Measurements from ENCODE around the gene PDP2.
A peak's percentile ranks its signal among the peaks of the same experiment; 100 is the strongest.

PDP2 gene, protein sequence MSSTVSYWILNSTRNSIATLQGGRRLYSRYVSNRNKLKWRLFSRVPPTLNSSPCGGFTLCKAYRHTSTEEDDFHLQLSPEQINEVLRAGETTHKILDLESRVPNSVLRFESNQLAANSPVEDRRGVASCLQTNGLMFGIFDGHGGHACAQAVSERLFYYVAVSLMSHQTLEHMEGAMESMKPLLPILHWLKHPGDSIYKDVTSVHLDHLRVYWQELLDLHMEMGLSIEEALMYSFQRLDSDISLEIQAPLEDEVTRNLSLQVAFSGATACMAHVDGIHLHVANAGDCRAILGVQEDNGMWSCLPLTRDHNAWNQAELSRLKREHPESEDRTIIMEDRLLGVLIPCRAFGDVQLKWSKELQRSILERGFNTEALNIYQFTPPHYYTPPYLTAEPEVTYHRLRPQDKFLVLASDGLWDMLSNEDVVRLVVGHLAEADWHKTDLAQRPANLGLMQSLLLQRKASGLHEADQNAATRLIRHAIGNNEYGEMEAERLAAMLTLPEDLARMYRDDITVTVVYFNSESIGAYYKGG

DNA sequence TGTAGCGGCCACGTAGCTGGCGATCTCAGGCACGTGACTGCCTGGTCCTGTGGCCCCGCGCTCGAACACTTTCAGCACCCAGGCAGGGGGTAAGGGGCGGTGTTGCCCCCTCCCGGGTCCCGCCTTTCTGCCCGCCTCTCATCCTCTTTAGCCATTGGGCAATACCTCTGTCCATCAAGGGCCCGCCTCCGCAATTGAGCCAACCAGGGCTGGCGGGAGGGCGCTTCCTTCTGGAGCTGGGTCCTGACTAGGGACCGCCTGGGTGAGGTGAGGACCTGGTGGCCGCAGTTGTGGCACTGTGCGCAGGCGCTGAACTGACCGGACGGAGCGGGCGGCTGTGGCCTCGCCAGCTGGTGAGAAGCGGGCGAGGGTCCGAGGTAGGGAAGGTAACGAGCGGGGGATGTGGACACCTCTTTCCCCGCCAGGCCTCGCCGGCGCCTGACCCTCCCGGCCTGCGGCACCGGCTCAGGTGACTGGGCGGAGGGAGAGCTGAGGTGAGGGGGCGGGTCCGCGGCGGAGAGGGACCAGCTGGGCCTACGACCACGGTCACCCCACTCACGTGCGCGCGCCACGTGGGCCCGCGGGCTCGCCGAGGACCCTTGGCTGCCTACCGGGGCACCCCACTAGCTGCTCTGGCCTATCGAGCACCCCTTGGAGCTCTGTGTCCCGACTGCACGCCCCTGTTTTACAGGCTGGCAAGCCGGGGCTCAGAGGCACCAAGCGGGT lies at the start of gene PDP2:
PDP2 (plus strand) TSS at position 228 of the 726 bp plus-strand sequence. CDS start 3,770 bp downstream, outside the sequence.
- peak; percentile 96 for DNase-seq

DNA sequence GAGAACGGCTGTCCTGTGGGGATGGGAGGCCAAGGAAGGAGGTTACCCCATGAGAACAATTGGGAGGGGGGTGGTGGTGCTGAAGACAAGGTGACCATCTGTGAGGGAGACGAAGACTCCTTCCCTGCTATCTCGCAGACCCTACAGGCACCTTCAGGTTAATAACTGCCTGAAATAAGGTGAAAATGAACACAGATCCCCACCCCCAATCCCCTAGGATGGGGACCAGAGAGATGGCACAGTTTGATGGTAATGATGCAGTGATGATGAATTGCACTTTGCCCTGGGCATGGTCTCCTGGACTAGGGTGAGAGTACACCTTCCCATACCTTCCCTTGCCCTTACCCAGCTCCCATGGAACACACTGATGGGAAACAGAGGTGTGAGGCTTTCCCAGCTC lies 48.1 kb upstream of the PDP2 start:
- no peak for DNase-seq

DNA sequence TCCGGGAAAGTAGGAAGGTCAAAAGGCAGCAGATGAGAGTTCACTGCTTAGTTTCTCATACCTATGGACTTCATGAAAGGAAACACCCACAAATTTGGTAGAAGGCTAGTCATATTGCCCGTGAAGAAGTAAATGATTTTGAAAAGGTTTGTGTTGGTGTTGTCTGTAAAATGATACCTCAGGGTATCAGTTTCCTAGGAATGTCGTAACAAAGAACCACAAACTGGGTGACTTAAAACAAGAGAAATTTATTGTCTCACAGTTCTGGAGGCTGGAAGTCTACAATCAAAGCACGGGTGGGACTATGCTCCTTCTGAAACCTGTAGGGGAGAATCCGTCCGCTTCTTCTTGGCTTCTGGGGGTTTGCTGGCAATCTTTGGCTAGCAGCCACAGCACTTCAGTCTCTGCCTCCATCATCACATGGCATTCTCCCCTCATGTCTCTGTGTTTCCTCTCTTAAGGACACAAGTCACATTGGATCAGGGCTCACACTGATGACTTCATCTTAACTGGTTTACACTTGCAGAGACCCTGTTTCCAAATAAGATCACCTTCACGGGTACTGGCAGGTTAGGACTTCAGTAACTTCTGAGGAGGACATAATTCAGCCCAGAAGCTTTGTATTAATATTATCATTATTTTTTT lies 47.5 kb upstream of the PDP2 start:
- DNase-seq: no peak

DNA sequence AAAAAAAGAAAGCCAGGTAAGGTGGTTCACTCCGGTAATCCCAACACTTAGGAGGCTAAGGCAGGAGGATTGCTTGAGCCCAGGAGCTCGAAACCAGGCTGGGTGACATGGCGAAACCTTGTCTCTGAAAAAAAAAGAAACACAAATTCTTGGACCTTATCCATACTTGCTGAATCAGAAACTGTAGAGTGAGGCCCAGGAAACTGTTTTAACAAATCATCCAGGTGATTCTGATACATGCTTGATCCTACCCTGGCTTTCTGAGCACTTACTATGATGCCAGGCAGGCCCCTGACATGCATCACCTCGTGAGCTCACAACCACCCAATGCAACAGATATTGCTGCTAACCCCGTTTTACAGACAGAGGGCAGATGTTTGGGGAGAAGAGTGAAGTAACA lies 45.6 kb upstream of the PDP2 start:
- no peak for DNase-seq

DNA sequence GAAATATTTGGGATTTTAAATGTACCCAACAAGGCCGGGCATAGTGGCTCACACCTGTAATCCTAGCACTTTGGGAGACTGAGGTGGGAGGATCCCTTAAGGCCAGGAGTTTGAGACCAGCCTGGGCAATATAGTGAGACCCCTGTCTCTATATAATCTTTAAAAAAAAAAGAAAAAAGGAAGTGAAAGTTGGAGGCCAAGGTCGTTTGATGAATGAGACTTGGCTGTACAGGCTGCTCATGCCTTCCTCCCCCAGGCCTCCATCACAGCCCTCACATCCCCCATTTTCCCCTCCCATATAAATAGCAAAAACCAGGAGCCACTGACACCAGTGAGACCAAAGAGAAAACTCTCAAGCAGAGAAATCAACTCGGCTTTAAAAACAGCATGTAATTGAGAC lies 39.4 kb upstream of the PDP2 start:
- DNase-seq: no peak

DNA sequence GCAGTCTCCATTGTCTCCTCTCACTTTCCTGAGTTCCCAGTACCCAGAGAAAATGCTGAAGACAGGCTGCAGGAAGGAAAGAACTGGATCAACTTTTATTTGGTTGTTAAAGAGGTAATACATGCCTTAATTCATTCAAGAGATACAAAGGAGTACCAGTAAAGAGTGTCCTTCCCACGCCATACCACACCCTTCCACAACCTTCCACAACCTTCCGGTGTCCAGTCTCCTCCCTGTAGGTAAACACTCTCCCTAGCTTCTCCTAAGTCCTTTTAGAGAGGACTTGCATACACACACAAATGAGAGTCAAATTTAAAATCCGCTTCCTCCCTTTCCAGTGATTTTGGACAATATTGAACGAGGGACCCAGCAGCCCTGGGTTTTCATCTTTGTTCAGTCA lies 38.9 kb upstream of the PDP2 start:
- DNase-seq: no peak

DNA sequence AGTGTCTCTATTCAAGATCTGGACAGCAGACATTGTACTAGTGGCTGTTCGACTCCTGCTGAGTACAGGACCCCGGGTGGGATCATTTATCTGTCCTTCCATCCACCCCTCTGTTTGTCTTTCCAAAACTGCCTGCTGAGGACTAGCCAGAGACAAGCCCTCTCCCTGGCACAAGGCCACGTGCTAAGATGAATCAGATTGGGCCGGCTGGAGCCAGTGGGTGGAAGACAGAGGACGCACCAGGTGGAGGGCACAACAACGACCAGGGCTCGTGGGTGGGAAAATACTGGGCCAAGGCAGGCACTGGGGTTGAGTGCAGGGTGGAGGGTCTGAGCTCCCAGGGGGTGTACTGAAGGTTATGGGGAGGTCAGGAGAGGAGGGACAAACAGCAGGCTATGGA lies 37.5 kb upstream of the PDP2 start:
- no peak for DNase-seq

DNA sequence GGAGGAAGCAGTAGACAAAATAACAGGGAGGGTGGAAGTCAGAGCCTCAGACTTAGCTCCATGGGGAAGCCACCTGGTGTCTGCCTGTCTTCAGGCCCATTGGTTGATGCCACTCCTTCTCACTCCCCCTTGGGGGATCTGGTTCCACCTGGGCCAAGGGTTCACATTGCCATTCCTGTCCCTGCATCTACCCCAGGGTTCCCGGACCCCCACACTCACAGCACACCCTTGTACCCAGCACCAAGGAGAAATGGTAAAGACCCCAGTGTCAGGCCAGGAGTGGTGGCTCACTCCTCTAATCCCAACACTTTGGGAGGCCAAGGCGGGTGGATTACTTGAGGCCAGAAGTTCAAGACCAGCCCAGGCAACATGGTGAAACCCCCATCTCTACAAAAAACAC lies 37.1 kb upstream of the PDP2 start:
- DNase-seq: no peak

DNA sequence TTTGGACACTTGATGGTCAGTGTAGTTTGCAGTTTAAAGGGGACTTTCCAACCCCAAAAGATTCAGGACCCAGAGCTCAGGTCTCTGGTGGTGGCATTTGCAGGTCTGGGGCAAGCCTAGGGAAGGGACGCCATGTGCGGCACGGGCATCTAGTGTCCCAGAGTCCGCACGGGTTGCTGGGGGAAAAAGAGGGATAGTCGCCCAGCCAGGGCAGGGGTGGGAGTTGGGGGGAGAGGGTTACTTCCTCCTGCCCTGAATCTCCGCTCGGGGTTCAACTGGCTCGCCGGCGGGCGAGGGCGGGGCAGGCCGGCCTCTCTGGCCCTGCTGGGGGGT lies 36.3 kb upstream of the PDP2 start:
- no peak for DNase-seq

DNA sequence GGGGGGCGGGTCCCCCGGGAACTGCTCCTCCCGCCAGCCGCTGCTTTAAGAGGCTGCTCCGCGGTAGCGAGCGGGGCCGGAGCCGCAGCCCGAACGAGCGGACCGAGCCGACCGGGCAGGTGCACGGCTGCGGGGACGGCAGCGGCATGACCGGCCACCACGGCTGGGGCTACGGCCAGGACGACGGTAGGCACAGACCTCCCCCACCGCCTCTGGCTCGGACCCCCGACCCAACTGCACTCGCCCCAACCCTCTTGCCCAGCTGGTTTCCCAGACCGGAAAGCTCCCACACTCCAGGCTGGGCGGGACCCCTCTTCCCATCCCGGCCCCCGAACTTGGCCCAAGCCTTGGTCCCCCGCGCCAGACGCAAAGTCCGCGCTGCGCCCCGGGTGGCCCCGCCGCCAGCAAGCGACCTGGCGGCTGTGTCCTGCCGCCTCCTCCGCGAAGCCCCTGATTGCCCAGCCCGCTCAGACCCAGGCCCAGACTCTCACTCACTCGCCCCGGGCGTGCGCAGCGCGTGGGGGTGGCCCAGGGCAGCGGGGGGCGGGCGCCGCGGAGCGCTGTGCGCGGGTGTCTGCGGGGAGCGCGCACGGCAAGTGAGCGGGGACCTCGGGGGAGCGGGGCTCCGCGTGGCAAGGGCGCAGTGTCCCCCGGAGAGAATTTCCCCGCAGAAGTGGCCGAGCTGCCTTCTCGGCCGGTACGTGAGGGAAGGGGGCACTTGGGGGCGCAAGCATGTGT lies 35.8 kb upstream of the PDP2 start, which contains the start of gene CA7:
CA7 (plus strand) TSS at position 73 of the 738 bp plus-strand sequence; CDS start at position 147, 74 bp downstream.
- DNase-seq: no peak

DNA sequence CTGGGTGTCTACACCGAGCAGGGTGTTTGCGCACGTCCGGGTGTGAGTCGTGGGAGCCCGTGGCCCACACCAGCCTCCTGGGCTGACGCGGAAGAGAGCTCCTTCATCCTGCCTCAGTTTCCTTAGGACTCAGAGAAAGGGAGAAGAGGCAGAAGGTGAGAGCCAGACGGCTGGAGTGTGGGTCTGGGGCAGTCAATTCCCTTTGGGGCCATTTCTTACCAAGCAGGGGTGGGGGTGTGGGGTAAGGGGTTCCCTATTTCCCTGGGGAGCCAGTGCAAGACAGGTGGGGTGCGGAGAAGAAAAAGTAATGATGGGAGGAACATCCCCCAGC lies 35.3 kb upstream of the PDP2 start:
- DNase-seq: no peak

DNA sequence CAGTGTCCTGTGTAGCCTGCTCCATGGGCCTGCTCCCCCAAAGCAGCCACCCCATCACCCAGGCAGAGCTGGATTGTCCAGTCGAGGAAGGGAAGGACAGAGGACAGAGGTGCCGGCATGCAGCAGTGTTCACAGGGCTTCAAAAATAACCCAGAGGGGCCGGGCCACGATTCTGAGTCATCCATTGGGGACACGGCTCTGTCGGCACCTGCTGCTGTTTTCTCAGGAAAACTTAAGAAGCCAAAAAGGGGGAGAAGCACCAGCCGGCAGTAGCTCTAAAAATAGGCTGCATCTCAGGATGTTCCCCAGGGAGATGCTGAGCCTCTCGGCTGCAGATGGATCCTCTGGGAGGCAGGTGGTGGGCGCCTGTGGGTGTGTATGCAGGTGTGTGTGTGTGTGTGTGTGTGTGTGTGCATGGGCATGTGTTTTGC lies 34.5 kb upstream of the PDP2 start:
- DNase-seq: no peak

DNA sequence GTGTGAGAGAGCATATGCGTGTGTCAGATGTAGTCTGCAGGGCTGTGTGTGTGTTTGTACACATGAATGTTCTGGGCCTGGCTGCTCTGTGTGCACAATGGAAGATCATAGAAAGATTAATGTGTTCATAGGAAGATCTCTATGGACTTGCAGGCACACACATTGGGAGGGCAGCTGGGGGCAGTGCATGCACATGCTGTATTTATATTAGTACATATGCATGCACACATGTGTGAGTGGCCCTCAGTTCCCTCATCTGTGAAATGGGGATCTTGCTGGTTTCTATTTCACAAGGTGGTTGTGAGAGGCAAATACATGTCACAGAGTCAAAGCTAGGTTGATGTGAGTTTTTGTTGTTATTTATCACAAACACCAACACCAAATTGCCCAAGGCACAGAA lies 34.0 kb upstream of the PDP2 start:
- DNase-seq: no peak

DNA sequence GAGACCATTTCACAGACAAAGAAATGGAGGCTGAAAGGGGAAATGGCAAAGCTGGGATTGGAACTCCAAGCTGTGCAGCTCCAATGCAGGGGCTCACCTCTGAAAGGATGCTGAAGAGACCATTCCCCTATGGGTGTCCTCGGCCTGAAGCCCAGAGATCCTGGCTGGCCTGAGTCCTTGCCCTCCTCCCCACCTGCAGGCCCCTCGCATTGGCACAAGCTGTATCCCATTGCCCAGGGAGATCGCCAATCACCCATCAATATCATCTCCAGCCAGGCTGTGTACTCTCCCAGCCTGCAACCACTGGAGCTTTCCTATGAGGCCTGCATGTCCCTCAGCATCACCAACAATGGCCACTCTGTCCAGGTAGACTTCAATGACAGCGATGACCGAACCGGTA lies 33.5 kb upstream of the PDP2 start:
- DNase-seq: no peak

DNA sequence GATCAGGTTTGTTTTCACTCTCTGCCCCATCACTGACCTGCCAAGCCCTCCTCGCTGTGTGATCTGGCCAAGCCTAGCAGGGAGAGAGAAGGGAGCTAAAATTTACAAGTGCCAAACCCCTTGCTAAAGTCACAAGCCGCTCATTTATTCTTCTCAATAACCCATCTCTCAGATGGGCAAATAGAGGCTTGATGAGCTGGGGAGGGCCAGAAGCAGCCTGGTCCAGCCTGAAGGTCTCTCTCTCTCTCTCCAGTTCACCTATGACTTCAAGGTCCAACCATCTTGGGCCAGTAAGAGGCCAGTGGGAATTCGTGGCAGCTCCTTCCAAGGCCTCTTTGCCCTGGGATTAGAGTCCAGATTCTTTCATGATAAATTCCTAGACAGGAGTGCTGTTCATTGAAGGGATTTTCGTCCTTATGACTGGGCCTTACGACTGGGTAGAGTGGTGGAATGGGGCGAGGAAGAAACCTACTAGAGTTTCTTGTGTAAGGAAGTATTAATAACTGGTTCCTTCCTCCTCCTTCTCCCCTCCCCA lies 32.7 kb upstream of the PDP2 start:
- DNase-seq: no peak

DNA sequence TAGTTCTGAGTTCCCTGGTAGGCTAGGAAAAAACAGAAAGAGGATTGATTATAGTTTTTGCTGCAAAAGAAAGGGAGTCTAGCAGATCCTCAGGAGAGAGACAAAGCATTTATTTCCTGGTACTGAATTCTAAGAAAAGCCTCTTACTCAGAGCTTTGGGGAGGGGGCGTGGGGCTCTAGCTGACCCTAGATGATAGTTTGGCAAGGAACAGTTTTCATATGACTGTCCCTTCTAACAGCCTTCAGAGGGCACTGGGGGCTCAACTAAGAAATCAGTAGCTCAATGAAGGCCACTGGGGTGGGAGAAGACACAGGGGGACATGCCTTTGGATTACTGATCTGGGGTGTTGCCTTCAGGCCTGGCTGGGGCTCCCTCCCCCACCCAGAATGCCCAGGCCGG lies 32.1 kb upstream of the PDP2 start:
- DNase-seq: no peak

DNA sequence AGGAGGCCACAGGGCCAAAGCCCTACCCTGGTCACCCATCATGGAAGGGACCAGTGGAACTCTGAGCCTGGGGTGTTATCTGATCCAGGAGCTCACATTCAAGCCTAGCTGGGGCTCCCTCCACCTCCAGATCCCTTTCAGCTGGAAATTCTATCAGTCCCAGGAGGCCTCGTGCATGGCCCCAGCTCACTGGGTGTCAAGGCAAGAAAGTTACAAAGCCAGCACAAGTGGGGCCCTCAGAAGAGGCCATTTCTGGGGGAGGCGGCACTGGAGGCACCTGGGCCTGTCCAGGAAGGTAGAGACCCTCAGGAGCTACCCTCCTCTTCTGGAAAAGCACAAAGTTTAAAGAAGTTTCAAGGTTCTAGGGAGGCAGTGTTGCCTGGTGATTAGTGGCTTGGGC lies 31.3 kb upstream of the PDP2 start:
- DNase-seq: no peak

DNA sequence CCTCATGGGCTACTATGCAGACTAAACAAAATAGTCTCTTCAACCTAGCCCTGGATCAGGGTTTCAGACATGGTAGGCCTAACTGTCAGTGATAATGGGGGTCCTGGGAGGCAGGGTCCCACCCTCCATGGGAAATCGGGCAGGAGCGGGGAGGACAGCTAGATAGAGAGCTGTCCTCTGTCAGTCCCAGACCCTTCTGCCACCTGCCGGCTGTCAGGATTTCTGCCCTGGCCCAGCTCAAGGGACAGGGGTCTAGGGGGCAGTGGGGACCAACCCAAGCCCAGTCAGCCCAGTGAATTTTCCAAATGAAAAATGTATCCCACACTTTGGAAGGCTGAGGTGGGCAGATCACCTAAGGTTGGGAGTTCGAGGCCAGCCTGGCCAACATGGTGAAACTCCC lies 30.8 kb upstream of the PDP2 start:
- no peak for DNase-seq

DNA sequence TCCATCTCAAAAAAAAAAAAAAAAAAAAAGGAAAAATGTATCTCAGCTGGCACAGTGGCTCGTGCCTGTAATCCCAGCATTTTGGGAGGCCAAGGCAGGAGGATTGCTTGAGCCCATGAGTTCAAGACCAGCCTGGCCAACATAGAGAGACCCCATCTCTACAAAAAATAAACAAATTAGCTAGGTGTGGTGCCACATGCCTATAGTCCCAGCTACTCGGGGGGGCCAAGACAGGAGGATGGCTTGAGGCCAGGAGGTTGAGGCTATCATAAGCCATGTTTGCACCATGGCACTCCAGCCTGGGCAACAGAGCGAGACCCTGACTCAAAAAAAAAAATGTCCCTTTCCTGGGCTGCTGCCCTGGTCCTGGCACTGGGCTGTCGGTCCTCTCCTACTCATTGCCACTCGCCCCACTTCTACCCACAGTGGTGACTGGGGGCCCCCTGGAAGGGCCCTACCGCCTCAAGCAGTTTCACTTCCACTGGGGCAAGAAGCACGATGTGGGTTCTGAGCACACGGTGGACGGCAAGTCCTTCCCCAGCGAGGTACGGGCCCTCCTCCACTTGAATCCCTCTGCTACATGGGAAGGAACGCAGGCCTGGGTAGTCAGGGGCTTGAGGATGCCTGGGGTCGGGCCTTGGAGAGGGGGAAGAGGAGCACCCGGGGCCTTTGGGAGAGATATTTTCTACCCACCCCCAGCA lies 30.1 kb upstream of the PDP2 start:
- no peak for DNase-seq

DNA sequence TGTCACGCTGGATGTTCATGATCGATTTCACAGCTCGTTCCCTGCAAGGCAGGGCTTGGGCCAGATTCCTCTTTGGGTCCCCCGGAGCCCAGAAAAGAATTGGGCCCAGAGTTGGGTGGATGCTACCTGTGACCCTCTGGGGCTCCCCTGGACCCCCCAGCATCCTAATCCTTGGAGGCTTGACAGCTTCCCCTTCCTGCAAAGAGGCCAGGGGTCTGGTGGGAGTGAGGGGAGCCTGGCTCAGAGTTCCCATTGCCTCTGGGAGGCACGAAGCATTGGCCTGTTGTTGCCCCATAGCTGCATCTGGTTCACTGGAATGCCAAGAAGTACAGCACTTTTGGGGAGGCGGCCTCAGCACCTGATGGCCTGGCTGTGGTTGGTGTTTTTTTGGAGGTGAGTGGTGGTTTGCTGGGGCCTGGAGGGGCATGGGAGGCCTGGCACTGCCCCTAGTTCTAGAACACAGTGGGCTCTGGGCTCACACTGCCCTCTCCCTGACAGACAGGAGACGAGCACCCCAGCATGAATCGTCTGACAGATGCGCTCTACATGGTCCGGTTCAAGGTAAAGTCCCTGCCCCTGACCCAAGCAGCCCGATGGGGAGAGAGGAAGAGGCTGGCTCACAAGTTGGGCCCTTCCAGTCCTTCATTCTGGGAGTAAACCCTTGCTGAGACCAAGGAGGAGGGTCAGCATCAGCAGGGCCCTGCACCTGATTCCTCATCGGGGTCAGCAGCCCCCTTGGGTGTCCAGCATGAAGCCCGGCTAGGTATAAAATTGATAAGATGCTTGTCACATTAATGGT lies 28.9 kb upstream of the PDP2 start:
- no peak for DNase-seq
